DLD1 (cell line): ENCODE results near the gene RNF182.

Source experiments
- in situ Hi-C: cut with HindIII; loops from 2 replicates; pipeline ENCODE4 v1.10.0; 2017; ENCODE audit warnings: low sequenced_read_pairs

Gene RNF182

GRCh38 chr6:14026831-14027539 is 102.2 kb downstream of the RNF182 start:
- in situ Hi-C loops: no loop called here

- in situ Hi-C loops: no loop called here
These were observed 103.9 kb downstream of the RNF182 start for GRCh38 chr6:14028631-14029030.

GRCh38 chr6:14029605-14030004 is 104.9 kb downstream of the RNF182 start:
- in situ Hi-C loops: no loop called here
